COLO668 (cell line): ENCODE measurements around the gene MARCHF3.
"Not testable (repeated sequence)": the region's sequence is repeated elsewhere in the genome, so short reads cannot be mapped to it uniquely, and the experiment has no call there.

Experiments
- DNase-seq: peaks from one replicate; lab custom pipeline; 2025; ENCODE audit not compliant: unreplicated experiment; lab: John Stamatoyannopoulos, UW

The MARCHF3 gene

DNA sequence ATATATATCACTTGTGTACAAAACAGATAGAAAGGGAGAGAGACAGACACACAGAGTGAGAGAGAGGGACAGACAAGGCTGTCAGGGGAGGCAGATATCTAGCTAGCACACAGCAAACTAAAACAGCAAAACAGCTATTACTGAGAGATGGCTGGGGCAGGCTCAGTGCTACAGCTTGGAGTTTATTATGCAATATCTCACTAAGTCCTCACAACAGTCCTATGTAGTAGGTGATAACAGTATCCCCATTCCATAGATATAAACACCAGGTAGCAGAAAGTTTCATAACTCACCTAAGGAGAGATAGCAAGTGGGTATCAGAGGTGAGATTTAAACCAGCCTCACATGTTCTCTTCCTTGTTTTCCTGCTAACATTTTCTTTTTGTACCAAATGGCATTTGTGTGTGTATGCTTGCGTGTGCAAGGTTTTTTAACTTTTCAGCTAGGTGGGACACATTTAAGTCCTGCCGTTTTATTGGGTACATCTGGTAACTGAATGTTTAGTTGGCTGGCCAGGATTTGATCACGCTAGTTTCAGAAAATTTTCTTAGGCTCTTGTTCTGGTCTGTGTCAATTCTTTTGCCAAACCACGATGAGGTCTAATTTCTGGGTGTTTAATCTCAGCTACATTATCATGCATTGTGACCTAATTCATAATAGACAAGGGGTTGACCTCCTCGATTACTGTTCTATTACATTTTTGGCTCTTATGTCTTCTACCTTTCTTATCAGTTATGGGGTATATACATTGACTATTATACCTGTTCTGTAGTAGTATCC lies 148.3 kb downstream of the MARCHF3 start:
- DNase-seq, result no peak

DNA sequence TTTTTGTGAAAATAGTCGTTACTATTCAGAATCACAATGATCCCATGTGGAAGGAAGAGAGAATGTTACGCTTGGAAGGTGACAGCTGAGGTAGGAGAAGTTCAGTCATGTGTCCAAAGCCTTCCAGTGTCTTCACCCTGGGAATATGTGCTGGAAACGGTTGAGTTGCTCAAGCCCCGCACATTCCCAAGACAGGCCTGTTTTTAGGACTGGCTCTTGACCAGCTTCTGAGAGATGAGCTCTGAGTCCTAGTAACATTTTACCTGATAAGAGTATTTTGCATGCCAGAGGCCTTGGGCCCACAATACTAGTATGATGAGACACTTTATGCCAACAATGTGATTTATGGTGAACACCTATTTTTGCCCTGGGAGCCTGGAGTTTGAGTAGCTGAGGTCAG lies 151.7 kb downstream of the MARCHF3 start:
- DNase-seq, result no peak

DNA sequence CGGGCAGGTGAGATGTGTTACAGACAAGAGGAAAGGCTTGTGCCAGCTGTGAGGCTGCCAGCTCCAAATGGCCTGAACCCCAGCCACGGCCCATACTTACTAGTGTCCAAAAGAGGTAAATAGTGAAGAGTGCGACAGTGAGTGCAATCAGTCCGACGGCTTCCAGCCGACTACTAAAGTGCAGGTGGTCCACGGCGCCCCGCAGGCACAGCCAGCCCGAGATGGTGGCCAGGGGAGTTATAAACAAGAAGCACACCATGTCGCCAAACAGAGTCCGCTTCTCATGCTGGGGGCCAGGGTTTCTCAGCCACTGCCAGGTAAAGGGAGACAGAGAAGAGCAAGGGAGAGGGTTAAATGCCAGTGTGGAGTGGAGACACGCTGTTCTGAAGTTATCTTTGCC lies 152.3 kb downstream of the MARCHF3 start:
- DNase-seq, result no peak

DNA sequence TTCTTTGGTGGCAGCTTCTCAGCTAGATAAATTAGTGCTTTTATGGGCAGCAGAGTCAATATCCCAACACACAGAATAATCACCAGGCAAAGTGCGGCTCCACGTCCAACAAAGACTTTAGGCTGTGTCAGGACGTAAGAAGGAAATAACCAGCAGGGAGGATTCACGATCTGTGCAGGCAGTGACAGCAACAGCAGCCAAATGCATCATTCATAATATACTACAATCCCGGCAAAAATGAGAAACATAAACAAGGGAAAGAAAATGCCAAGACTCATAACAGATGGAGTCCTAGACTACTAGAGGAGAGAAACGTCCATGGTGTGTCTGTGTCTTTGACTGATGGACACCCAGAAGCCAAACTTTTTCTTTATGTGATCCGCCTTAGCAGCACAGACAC lies 152.8 kb downstream of the MARCHF3 start:
- no peak for DNase-seq

DNA sequence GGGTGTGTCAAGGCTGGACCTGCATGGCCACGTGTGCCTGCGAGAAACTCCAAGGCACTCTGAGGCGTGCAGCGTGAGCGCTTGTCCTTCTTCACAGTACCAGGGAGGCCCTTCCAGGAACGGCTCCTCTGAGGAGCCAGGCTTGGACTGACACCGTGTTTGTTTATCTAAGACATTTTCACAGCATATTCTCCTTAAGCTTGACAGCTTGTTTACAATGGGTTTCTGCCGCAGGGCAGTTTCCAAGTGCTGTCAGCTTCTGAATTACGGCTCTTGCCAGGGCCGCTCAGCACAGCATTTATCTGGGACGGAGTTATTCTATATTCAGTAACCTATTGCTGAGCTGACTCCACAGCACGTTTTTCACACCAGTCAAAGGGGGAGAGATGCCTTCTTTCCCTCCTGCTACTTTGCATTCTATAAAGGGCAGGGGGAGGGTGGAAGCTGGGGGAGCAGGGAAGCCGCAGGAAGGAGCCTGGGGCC lies 155.0 kb downstream of the MARCHF3 start:
- DNase-seq, result no peak

DNA sequence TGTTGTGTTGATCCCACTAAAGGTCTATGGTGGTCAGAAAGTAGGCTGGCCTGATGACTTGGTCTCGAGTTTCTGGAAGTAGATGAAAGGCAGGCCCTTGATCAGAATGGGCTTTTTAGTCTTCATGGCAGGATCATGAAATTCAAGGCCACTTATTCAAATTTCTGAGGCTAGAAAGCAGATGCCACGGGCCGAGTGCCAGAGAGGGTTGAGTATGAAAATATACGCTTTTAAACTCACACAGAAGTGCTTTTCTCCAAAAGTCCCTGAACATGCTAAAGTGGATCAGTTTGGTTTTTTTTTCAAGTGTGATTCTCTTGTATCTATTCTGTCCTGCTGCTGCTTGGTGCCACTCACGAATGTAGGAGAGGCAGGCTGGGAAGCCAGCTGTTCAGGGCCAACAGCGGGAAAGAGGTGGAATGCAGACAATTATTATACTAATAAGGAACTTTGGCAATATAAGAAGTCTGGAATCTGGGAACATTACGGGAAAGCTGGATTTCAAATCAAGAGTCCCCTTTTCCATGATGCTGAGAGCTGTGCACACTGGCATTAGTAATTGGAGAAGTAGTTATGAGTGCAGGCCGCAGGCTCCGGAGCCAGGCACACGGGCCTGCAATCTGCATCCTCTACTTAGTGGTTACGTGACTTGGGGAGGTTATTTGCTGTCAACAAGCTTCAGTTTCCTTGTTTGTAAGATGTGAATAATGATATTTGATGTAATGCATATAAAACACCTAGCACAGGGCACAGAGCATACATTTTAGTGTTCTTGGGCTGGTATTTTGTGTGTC lies 157.6 kb downstream of the MARCHF3 start:
- DNase-seq, result no peak

DNA sequence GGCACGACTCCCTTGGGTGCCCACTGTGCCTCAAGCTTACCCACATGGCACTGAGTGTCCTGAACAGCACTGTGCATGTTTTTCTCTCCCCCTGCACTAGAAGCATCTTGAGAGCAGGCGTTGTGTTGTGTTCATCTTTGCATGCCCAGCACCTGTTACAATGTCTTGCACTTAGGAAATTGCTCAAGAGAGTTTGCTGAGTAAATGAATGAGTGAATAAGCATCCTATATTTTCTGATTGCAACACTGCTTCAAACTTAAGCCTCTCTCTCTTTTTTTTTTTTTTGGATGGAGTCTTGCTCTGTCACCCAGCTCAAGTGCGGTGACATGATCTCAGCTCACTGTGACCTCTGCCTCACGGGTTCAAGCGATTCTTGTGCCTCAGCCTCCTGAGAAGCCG lies 158.9 kb downstream of the MARCHF3 start:
- no peak for DNase-seq

DNA sequence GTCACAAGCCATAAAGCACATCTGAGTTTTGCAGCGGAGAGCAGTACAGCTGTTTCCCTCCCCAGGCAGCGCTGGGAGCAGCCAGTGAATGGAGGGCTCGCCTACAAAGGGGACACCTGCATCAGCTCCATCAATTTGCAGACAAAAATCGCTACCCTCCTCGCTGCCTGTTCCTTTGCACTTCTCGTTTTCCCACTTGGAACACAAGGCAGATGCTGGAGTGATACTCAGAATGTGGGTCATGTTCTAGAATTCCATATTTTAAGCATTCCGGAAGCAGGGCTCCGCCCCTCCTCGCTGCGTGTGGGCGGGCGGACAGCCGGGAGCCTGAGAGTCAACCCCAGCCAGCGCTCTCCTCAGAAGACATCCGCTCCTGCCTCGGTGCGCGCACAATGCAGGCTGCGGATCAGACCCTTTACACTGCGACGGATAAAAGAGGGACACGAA lies 161.3 kb downstream of the MARCHF3 start:
- no peak for DNase-seq

DNA sequence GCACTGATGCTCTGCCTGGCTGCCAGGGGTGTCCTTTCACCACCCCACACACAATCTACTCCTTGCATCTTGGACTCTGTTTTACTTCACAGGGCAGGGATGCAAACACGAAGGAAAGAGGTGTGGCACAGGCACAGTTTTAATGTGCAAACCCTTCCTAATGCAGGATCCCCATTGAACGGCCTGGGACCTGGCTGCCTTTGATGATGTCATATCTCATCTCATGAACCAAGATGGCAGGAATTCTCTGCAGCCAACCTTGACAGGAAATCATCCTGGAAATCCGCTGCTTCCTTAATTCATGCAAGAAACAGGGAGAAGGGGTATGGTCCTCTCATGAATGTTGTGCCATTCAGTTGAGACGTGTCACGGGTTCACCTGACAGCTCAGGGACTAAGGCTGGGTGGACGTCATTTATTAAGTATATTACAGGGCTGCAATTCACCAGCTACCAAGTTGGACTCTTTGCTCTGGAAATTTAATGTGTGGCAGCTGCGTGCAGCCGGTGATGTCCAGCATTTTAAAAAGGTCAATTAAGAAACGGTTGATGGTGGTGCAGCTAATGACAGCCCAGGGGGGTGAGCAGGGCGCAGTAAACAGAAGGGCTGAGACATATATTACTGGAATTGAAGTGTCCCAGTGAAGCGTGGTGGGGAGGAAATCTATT lies 161.9 kb downstream of the MARCHF3 start:
- DNase-seq, result no peak

DNA sequence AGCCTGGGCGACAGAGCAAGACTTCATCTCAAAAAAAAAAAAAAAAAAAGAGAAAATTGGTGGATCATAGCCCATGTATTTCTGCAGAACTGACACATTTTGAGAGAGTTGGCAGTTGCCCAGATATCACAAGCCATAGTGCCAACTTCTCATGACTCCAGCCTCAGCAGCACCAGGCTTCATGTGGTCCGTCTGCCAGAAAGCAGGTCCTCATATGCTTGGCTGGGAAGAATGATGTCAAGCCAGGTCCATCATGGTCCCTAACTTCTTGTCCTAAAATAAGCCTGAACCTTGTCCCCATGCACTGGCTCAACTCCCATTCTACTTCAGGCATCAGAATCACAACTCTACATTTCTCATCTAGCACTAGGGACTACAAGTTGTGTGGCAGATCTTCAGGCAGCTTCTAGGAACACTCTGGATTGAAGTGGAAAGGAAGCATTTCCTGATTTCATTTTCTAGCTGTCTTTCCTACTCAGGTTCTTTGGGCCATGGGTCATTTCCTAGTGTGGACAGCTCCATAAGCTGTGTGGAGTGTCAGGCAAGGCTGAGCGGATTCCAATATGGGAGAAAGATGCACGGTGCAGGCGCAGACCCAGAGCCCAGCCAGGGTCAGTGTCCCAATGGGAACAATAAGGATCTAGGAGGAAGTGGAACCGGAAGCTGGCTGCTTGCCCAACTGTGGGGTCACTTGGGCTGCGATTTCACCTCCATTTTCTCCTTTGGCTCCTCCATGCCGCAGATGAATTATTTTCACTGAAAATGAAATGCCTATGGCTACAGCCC lies 163.3 kb downstream of the MARCHF3 start:
- DNase-seq, result no peak

DNA sequence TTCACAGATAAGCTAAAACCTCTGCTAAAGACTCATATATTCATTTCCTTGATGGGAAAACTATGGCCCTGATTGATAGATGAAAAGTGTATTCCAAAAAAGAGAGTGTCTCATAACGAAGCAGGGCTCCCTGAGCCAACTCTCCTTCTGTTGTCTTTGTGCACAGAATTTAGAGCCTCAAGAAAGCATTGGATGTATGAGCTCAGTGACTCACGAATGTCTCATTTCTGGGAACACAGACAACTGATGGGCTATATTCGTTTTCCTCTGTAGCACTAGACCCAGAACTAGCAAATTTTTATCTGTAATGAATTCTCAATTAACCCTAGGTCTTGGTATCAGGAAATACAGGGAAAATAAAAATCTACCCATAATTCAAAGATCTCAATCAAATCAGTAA lies 165.1 kb downstream of the MARCHF3 start:
- DNase-seq, result no peak

DNA sequence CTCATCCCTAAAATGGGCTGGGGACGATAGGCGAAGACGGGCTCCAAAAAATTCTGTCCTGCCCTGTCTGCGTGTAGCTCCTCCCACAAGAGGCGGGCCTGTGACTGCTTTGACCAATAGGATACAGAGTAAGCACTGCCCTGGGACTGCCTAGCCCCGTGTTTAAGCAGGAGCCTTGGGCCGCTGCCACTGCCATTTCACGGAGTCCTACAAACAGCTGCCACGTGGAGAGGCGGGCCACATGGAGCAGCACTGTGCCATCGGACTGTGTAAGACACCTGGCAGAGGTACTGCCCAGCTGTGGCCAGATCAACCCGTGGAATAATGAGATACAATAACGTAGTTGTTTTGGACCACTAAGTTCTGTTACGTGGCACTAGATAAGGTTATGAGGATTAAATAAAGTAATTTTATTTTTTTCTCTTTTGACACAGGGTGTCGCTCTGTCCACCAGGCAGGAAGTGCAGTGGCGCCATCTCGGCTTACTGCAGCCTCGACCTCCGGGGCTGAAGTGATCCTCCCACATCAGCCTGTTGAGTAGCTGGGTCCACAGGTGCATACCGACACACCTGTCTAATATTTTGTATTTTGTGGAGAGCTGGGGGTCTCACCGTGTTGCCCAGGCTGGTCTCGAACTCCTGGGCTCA lies 166.2 kb downstream of the MARCHF3 start:
- no peak for DNase-seq

DNA sequence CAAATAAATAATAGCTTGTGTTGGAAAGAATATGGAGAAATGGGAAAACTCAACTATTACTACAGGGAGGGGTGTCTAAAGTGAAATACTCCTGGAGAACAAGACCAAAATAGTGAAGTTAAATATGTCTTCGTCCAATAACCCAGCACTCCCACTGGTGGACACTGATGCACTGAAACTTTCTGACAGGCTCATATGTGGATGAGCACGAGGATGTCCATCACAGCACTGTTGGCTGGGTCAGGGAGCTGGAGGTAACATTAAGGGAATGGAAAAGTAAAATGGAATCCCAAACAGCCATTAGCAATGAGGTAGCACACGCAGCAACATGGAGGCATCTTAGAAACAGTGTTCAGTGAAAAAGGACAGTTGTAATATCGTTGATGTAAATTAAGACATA lies 167.0 kb downstream of the MARCHF3 start:
- DNase-seq, result no peak

DNA sequence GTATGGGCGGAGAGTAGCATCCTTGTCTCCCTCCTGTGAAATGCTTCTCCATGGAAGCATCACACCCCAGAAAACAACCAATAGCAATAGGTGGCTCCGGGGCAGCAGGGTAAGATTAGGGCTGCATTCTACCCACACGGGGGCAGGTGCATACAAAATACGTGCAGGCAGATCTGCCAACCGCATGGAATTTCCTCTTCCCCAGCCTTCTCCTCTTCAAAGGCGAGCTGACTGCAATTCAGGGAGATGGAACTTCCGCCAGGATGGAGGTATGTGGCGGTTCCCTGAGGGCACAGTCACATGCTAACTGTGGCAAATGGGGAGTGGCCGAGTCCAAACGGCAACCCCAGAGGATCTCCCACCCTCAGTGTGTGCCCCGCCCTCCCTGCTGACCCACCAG lies 171.9 kb downstream of the MARCHF3 start:
- no peak for DNase-seq

DNA sequence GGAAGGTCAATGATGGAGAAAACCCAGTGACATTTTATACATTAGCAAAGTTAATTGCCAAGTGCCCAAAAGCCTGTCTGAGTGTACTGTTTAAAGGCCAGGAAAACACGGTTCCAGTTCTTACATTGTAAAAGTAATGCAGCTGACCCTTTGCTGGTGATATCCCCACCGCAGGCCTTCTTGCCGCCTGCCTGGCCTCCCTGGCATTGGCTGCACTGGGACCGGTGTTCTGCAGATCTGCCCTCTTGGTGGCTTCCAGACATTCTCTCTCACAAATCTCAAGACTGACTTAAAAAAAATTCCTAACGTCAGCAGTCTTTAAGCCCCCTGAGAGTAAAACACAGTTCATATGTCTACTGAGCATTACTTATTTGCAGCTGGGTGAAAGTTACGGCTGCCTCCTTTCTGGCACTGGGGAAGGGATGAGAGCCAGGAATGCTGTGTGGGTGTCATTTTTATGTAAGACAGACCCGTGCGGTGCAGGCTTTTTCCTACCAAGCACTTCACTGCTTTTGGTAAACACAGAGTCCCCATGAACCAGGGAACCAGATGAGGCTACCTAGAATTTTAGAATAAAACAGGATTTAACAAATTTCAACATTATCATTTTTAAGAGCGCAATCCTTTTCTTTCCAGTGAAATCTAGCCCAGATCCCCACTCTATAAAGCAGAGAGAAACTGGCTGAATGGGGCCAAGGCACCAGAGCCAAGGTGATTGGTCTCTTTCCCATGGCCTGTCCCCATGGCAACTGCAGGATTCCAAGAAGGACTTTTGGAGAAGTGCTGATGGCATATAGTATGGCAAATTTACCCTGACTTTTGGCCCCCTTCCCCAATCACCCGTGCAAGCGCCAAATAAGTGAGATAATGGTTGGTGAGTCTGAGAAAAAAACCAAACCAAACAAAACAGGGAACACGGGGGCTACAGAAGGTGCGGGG lies 172.6 kb downstream of the MARCHF3 start:
- DNase-seq, result no peak

DNA sequence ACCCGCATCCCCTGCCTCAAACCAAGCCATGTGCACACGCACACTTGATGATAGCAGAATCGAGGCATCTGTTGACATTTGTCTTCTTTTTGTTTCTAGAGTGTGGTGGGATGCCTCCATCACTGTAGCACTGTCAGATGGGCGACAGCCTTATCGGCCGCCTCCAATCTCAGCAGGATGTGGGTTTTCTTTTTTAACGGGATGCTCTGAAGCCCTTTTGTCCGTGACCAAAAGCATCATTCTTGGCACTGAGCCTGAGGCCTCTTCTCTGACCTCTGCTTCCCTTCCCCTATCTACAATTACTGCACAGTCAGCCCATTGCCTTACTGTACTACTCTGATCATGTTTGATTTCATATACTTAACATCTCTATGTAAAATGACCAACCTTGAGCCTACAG lies 175.1 kb downstream of the MARCHF3 start:
- no peak for DNase-seq

DNA sequence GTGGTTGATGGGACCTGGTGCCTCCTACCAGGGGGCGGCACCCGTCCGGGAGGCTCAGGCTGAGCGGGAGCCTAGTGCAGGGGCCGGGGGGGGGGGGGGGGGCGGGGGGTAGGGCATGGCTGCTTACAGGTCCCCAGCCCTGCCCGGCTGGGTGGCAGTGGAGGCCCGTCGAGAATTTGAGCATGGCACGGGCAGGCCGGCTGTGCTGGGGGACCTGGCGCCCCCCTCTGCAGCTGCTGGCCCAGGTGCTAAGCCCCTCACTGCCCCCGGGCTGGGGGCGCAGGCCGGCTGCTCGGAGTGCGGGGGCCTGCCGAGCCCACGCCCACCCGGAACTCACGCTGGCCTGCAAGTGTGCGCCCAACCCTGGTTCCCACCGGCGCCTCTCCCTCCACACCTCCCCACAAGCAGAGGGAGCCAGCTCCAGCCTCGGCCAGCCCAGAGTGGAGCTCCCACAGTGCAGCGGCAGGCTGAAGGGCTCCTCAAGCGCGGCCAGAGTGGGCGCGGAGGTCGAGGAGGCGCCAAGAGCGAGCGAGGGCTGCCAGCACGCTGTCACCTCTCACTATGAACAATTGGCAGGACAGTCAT lies 175.7 kb downstream of the MARCHF3 start:
- no peak for DNase-seq

DNA sequence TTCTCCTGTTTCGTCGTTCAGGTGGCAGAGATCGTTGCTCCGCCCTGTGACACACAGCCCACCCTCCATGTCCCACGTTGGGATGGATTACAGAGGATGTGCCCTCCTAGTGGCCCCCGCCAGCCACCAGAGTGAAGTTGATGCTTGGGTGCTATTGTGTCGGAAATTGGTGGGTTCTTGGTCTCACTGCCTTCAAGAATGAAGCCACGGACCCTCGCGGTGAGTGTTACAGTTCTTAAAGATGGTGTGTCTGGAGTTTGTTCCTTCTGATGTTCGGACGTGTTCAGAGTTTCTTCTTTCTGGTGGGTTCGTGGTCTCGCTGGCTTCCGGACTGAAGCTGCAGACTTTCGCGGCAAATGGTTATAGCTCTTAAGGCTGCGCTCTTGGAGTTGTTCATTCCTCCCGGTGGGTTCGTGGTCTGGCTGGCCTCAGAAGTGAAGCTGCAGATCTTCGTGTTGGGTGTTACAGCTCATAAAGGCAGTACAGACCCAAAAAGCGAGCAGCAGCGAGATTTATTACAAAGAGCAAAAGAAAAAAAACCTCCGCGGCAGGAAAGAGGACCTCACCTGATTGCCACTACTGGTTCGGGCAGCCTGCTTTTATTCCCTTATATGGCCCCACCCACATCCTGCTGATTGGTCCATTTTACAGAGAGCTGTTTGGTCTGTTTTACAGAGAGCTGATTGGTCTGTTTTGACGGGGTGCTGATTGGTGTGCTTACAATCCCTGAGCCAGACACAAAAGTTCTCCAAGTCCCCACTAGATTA lies 176.6 kb downstream of the MARCHF3 start:
- DNase-seq, result not testable (repeated sequence)
